Endometrium (tissue), 2 donors: ENCODE results near the gene NUDT14.

Source experiments
- FAIRE-seq: peaks from 2 replicates; lab custom pipeline; 2012; peaks lifted over from hg19 to GRCh38; lab: Jason Lieb, UNC
- donor health status: control.
- donor health status: control.

NUDT14 gene

DNA sequence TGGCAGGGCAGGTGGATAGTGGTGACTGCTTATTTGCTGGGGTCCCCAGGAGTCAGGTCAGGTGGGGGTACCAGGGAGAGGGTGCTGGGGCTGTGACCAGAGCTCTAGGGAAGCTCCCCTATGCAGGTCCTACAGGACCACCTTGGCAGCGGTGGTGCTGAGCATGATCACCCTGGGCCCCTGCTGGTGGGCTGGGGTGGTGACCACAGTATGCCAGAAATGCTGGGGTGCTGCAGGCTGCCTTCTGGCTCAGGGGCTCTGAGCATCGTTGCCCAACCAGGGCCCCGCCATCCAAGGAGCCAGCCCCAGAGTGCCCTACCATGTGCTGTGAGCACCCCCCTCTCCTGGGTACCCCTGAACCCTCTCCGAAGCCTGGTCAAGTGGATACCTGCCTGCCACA lies 17.5 kb upstream of the NUDT14 start:
- FAIRE-seq, result no peak

DNA sequence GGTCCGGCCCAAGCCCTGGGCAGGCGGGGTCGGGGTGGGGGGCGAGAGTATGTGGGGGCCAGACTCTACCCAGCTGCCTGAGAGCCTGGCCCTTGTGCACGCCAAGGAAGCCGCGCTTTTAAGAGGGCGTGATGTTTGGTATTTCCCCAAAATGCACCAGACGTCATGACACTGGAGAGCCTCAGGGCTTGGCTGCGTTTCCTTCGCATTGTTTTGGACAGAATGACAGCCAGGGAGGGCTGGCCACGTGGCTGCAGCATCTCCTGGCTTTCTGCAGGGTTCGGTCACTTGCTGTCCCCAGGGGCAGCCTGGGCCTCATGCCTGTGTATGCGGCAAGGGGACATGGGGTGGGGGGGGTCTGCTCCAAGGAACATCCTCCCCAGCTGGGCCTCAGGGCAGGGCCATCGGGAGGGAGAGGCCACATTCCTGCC lies 16.1 kb upstream of the NUDT14 start:
- no peak for FAIRE-seq

DNA sequence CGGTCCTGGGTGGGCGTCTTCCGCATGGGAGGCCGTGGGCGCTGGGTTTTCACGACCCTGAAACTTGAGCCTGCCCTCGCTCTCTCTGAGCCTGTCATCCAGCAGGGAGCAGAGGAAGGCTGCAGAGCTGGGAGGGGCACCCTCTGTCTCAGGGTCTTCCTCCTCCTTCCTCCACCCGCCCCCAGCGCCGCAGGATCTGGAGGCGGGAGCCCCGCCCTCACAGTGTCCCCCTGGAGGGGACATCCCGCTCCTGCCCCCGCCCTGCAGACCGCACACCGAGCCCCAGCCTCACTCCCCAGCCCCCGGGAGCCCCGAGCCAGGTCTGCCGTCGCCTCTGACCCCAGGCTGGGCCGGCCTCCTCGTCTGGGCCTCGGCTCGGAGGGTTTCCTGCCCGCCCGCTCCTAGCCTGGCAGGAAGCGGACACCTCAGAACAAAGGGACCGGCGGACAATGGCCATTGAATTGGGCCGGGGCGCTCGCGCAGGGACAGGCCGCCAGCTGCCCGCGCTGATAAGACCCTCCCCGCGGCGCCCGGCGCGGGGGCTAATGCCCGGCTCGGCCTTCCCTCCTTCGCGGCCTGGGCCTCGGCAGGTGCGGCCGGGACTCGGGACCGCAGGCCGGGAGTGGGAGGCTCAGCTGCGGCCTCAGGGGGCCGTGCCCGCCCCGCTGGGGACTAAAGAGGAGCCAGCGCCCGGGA lies 15.3 kb upstream of the NUDT14 start:
- no peak for FAIRE-seq

DNA sequence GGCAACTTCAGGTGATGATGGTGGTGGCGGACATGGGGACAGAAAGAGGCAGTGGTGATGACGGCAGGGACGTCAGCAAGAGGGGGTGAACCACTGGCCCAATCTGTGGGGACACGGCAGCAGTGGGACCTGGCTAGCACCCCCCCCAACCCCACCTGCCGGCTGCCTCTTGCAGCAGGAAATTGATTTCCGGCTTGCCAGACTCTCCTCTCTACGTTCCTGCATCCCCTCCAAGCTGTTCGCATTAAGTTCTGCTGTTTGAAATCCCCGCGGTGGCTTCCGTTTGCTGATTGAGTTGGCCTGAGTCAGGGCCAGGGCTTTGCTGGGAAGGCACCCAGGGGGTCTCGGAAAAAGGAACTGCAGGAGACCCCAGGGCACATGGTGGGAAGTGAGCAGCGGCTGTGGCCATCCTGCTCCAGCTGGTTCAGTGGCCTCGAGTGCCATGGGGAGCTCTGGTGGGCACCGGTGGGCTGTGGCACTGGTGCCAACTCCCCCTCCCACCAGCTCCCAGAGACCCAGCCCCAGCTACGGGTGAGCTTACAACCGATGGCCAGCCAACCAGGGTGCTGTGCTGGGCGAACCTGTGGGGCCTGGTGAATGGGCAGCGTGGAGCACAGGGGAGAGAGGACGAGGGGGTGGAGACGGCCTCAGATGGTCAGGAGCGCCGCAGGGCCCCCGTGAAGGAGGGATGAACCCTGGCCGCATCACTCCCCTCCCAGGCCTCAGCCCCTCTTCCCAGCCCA lies 14.6 kb upstream of the NUDT14 start:
- FAIRE-seq, result no peak

DNA sequence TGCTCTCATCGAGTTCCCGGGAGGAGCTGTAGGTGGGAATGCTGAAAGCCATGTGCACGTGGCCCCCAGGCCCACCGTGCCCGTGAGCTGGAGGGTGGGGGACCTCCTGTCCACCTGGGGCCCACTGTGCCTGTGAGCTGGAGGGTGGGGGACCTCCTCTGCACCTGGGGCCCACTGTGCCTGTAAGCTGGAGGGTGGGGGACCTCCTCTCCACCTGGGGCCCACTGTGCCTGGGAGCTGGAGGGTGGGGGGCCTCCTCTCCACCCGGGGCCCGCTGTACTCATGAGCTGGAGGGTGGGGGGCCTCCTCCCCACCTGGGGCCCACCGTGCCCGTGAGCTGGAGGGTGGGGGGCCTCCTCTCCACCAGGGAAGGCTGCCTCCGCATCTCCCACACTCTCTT lies 13.9 kb upstream of the NUDT14 start:
- FAIRE-seq, result no peak

DNA sequence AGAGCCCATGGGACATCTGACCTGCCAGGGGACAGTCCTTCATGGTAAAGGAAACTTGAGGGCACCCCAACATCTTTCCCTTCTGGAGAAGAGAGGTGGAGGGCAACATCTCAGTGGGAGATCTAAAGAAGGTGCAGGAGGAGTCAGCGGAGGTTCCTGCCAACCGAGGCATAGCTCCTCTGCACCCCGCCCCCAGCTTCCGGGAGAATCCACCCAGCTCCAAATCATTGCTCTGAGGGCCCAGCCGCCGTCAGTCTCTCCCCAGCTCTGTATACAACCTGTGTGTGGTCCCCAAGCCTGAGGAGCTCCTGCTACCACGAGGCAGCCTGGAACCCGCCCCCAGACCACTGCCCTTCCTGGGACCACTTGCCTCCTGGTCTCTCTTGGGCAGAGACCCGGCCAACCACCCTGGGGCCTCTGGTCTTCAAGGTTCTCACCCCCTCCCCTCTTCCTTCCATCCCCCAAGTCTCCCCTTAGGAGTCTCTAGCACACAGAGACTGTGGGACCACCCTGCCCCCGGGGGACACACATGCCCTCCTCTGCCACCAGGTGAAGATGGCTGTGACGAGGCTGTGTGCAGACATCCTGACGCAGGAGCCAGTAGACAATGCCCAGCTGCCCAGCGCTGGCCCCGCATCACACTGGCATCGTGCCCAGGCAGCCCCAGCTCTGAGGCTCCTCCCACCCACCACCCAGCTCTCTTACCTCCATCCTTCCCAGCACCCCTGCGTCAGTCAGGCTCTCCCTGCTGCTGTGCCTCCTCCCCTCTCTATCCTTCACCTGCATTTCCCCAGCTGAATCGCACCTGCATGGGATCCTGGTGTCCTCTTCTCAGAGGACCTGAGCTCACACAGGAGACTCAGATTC lies 13.0 kb upstream of the NUDT14 start:
- no peak for FAIRE-seq

DNA sequence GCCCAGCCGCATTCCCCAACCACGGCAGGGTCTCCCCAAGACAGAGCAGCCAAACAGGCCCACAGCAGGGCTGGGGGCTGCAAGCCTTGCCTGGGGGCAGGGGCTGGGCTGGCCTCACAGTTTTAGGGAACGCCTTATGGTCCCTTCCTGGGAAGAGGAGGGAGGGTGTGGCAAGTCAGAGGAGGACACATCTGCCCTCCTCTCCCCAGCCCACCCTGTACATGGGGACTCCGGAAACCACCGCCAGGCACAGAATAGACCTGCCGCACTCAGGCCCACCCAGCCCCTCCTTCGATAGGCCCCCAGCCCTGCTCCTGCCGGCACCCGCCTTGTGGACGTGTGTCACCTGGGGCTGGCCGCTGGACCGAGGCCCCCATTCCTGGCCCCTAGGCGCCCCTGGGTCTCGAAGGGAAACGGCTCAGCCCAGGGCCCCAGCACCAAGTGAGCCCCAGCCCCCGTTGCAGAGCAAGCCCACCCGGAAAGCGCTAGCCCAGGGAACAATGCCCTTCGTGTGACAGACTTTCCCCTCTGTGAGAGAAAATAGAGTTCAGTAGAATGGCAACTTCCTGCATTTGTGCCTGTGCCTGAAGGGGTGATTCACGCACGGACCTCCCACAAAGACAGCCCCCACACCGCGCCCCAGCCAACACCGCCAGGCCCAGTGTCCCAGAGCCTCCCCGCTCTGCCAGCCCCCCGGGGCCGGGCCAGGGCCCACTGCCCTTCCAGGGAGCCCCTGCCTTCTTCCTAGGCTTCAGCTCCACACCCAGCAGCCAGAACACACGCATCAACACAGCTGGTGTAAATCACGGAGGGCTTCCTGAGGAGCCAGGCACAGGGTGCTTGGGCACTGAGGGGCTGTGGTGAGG lies 12.0 kb upstream of the NUDT14 start:
- FAIRE-seq, result no peak

DNA sequence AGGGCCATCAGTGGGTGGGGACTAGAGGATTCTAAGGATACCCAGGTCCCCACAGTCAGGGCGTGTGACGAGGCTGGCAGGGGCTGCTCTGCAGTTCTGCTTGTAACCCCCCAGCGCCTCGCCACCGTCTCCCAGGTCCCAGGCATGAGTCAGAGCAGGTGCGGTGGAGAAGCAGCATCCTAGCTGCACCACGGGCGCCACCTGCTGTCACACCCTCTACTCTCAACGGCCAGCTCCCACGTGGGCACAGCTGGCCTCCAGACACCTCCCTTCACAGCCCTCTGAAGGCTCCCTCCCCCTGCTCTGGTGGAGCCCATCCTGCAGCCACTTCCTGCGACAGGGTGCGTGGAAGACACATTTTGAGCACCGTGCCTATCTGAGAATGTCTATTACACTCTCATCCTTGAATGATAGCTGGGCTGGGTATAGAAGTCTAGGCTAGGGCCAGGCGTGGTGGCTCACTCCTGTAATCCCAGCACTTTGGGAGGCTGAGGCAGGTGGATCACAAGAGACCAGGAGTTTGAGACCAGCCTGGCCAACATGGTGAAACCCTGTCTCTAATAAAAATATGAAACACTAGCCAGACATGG lies 6.9 kb upstream of the NUDT14 start:
- FAIRE-seq, result no peak

DNA sequence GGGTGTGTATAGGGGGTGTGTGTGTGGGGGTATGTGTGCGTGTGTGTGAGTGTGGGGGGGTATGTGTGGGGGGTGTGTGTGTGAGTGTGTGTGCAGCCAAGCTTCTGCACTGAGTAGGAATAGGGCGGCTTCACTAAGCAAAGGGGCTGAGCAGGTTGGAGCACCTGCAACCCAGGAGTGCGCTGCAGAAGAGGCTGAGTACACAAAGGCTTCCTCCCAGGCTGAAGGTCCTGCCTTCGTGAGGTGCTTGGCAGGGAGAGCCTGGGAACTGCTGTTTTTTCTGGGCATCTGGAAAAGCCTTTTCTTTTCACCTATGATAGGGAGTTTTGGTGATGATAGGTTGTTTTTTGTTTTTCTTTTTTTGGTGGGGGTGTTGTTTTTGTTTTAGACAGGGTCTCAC lies 6.0 kb upstream of the NUDT14 start:
- no peak for FAIRE-seq

DNA sequence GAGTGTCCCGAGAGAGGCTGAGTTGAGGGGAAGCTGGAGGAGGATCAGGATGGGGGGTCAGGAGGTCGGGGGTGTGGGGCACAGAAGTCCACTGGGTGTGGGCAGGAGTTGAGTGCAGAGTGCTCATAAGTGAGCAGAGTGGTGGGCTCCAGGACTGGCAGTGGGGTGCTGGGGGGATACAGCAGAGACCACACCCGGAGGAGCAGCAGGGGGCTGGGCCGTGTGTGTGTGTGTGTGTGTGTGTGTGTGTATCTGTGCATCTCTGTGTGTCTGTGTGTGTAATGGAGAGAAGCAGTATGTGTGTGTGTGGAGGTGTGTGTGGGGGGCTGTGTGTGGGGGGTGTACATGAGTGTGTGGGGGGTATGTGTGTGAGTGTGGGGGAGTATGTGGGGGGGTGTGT lies 4.9 kb upstream of the NUDT14 start:
- no peak for FAIRE-seq

DNA sequence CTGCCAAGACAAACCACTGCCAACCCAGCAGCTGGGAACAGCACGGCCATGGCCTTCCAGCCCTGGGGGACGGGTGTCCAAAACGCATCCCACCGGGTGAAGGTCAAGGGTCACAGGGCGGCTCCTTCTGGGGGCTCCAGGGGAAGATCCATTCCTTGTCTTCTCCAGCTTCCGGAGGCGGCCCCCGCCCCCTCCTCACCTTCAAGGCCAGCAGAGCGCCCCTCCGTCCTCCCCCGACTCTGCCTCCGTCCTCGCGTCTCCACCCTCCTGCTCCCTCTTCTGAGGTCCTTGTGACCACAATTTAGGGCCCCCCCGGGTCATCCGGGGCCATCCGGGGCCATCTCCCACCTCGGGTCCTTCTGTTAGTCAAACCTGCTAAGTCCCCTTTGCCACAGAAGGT lies 3.9 kb upstream of the NUDT14 start:
- no peak for FAIRE-seq

DNA sequence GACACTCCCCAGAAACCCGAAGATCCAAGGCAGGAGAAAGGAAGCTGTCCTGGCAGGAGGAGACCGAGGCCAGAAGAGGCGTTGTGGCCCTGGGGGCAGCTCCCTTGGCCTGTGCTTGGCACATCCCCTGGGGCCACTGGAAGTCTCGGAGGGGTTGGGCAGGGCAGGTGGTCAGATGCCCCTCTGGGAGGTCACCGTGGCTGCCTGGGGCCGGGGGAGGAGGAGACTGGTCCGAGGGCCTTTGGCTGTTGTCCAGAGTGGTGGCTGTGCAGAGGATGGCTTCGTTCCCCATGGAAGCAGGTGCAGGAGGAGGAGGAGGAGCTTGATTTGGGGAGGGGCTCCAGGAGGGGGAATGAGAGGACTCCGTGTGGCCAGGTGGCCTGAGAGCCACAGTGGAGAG lies 3.3 kb upstream of the NUDT14 start:
- FAIRE-seq, result no peak

DNA sequence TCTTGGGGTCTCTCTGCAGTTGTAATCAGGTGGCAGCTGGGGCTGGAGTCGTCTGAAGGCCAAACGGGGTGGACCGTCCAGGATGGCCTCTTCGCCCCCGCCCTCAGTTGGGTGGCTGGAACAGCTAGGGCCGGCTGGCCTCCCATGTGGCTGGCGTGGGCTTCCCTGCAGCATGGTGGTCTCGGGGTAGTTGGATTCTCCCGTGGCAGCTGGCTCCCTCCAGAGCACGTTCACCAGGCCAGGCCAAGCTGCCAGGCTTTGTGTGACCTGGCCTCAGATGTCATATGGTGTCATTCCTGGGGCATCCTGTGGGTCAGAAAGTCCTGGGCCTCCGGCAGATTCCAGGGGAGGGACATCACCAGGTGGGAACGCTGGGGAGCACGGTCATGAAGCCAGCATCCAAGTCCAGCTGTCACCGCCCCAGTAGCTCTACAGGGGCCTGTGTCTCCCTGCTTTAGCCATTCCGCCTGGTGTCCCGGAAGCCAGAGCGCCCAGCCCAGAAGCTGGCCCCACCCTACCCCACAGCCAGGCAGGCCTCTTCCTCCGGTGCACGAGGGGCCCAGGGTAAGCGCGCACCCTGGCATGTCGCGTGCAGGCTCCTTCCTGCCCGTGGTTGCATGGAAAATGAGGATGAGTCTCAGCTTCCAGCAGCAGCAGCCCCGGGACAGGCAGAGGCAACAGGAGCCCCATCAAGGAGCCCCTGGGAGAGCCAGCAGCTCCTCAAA lies 1.3 kb upstream of the NUDT14 start:
- no peak for FAIRE-seq

DNA sequence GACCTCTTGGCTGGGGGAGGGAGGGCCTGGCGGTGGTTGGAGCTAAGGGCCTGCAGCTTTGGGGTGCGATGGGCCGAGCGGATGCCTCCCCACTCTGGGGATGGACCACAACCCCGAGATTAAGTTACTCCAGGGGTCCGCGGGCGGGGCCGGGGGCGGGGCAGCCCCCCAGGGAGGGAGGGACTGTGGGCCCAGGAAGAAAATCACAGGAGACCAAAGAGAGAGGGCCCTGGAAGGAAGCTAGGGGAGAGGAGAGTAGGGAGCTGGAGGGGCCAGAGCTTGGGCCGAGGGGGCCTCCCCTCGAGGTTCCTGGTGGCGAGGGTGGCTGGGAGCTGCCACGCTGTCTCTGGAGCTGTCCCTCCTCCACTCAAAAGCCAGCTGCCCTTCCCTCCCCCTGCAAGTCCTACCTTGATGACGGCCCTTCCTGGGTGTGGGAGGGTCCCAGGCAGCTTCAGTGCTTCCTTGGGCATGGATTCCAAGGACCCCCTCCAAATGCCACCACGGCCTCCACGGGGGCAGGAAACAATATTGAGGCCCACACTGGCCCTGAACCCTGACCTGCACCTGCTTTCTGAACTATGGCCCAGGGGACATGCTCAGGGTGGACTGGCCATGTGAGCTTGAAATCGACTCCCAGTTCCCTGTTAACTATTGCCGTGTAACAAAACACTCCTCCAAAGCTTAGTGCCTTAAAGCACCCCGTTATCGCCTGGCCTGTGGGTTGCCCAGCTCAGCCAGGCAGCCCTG lies 610 bp upstream of the NUDT14 start:
- no peak for FAIRE-seq

DNA sequence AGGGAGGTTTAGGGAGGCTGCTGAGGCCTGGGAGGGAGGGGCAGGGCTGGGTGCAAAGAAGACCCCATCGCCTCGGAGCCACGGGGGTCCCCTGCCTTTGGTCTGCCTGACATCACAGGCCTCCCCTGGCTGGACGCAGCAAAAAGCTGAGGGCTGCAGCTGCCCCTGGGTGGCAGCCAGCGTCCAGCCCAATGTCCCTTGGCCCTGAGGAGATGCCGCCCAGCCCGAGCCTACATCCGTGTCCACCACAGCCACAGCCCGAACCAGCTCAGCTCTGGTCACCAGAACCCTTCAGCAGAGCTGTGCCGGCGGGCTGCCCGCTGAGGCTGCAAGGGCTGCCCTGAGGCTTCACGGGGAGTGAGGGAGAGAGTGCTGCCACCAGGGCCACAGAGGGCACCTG lies 1.9 kb downstream of the NUDT14 start:
- FAIRE-seq, result no peak

DNA sequence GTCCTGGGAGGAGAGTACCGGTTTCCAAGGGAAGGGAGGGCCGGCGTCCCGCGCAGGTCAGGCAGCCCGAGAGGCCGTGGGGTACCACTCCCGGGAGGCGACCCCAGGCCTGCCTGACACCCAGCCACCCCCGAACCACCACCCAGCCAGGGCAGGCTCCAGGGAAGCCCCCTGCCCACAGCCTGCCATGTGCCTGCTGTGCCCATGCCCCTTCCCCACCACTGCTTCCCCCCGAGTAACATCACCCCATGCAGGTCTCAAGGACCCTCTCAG lies 2.3 kb downstream of the NUDT14 start:
- FAIRE-seq, result no peak

DNA sequence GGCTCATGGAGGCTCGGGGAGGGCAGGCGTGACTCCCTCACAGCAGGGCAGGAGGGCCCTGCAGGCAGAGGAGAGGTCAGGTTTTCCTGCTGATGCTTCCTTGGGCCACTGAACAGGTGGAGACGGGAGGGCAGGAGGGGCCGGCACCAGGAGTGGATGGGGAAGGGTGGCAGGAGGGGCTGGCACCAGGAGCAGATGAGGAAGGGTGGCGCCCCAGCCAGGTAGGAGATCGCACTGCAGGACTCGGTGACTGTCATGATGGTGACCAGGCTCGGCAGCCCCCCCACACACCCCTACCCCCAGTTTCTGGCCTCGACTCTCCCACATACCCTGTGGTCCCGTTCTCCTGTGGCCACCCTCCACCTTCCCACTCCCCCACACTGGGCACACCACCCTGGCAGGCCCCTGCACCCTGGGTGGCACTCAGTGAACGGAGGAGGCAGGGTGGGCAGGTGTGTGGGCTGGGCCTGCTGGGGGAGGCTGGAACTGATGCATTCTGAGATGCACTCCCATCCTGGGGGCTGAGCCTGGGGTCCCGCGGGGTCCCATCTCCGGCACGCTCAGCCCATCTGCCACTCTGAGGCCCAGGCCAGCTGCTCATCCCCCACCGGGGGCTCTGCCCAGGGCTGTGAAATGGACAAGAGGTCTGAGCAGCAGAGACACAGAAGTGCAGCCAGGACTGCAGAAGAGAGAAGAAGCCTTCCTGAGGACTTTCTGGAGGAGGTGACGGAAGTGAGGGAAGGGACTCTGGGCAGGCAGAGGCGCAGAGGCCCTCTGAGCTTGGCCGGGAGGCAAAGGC lies 2.8 kb downstream of the NUDT14 start:
- no peak for FAIRE-seq

DNA sequence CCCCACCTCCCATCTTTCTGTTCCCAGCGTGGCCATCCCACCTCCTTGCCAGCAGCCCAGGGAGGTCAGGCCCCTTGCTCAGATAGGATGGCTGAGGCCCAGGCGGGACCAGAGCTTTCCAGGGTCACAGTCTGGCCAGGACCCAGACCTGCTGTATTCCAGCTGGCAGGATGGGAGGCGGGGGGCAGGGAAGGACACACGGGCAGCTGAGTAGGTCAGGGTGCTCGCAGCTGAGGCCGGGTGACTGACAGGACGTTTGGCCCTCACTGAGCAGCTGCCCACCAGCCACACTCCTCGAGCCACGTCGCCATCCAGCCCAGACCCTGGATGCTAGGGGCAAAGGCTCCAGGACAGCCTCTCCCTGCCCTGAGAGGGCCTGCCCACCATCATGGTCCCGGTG lies 4.0 kb downstream of the NUDT14 start:
- FAIRE-seq, result no peak

DNA sequence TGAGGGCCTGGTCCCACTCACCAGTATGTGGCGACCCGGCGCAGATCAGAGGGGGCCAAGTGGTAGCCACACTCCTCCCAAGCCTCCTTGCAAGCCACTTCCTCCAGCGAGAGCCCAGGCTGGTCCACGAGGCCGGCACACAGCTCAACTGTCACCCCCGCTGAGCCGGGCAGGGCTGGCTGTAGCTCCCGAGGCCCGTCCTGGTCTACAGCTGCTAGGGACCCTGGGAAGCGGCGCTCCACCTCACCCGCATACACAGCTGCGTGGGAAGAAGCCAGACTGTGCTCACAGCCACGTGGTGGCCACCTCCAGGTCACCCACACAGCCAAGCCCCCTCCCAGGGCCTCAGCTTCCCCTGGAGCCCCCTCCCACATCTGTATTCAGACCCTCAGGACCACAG lies 4.6 kb downstream of the NUDT14 start:
- no peak for FAIRE-seq
